B cell (primary cell): ENCODE data around the gene PI4KA. TPM values are rescaled to one million over a fixed set of nuclear protein-coding genes. Genes with fewer than 3 reads are reported as not detected.

ENCODE experiments used
- ATAC-seq: fragments of 200-7000 bp; cut with Tn5 transposase; one replicate; pipeline ENCODE4 v1.10.0; 2021; ENCODE audit warnings: low read depth, mild to moderate bottlenecking, moderate number of reproducible peaks, moderate library complexity
- CTCF ChIA-PET: fragments of 350-600 bp; sonication (Branson Sonifier 250); formaldehyde crosslinking; loops from one replicate; lab custom pipeline; 2021; ENCODE audit warnings: antibody characterized with exemption, inconsistent platforms; lab: Charles Lee
- POLR2A ChIA-PET: fragments of 350-600 bp; sonication (Branson Sonifier 250); formaldehyde crosslinking; loops from one replicate; lab custom pipeline; 2021; ENCODE audit warnings: antibody characterized with exemption; lab: Charles Lee
- DNase-seq: peaks from one replicate; pipeline ENCODE4 v3.0.0; 2013
- H2AFZ ChIP-seq: 2 replicates; pipeline ENCODE4 v1.6.1; 2012; ENCODE audit warnings: mild to moderate bottlenecking, low read depth, low read length; ENCODE audit not compliant: insufficient read depth, poor library complexity, severe bottlenecking
- H3K27ac ChIP-seq, 2 donors: 1 replicate in 1 of 2; 2 replicates in 1 of 2; pipeline ENCODE4 v1.5.1; 2012 to 2013; ENCODE audit warnings: low read length in 2 of 2, mild to moderate bottlenecking in 2 of 2, moderate library complexity in 1 of 2
- H3K27me3 ChIP-seq, 4 experiments: fragments of 200-600 bp in 1 of 4; sonication (generic) in 1 of 4; replicated peaks in 1 of 4; 1 replicate in 2 of 4; 2 replicates in 2 of 4; pipeline versions ENCODE4 v1.6.1 to v1.7.0; 2013 to 2016; ENCODE audit warnings: low read length in 3 of 4, mild to moderate bottlenecking in 2 of 4, mixed read lengths in 1 of 4, moderate library complexity in 1 of 4; ENCODE audit not compliant: insufficient read depth in 4 of 4, control insufficient read depth in 3 of 4; ENCODE audit errors: control extremely low read depth in 1 of 4
- H3K36me3 ChIP-seq, 2 experiments: replicated peaks in 1 of 2; 1 replicate in 1 of 2; 2 replicates in 1 of 2; pipeline versions ENCODE4 v1.6.1 to v1.7.1; 2013; ENCODE audit warnings: low read length in 1 of 2; ENCODE audit not compliant: insufficient read depth in 2 of 2, control insufficient read depth in 1 of 2; ENCODE audit errors: control extremely low read depth in 1 of 2, extremely low read depth in 1 of 2
- H3K4me1 ChIP-seq, 2 donors: fragments of 200-600 bp in 1 of 2; sonication (generic) in 1 of 2; 1 replicate in 1 of 2; 2 replicates in 1 of 2; pipeline versions ENCODE4 v1.5.1 to v1.6.1; 2013 to 2017; ENCODE audit warnings: low read length in 2 of 2; ENCODE audit not compliant: control insufficient read depth in 2 of 2, insufficient read depth in 2 of 2
- H3K4me2 ChIP-seq: replicated peaks from 2 replicates; pipeline ENCODE3; 2012; ENCODE audit warnings: mild to moderate bottlenecking, low read depth, low read length; ENCODE audit not compliant: poor library complexity, severe bottlenecking
- H3K4me3 ChIP-seq, 5 experiments: fragments of 200-600 bp in 1 of 5; sonication (generic) in 1 of 5; 1 replicate in 3 of 5; 2 replicates in 2 of 5; pipeline versions ENCODE4 v1.5.1 to v1.7.0; 2011 to 2016; ENCODE audit warnings: low read length in 4 of 5, mild to moderate bottlenecking in 4 of 5, low read depth in 2 of 5, control low read depth in 1 of 5, moderate library complexity in 1 of 5; ENCODE audit not compliant: insufficient read depth in 1 of 5; ENCODE audit errors: control extremely low read depth in 1 of 5, extremely low read depth in 1 of 5
- H3K79me2 ChIP-seq: fragments of 200-600 bp; sonication (generic); one replicate; pipeline ENCODE4 v1.6.0; 2016; ENCODE audit warnings: low read length; ENCODE audit not compliant: control insufficient read depth, insufficient read depth
- H3K9ac ChIP-seq: fragments of 200-600 bp; sonication (generic); 2 replicates; pipeline ENCODE4 v1.6.1; 2017; ENCODE audit warnings: mild to moderate bottlenecking, low read length, moderate library complexity
- H3K9me3 ChIP-seq, 3 donors: one replicate each; pipeline versions ENCODE4 v1.6.1 to v1.7.1; 2013; ENCODE audit warnings: low read length in 2 of 3; ENCODE audit not compliant: control insufficient read depth in 2 of 3, insufficient read depth in 1 of 3; ENCODE audit errors: control extremely low read depth in 1 of 3
- H4K20me1 ChIP-seq: 2 replicates; pipeline ENCODE4 v1.6.0; 2012; ENCODE audit warnings: mild to moderate bottlenecking, low read length; ENCODE audit not compliant: insufficient read depth, control insufficient read depth, poor library complexity, severe bottlenecking
- H3K27ac Mint-ChIP-seq: one replicate; pipeline ENCODE4 v1.8.0; 2021; ENCODE audit warnings: mixed read lengths
- H3K27me3 Mint-ChIP-seq: one replicate; pipeline ENCODE4 v1.8.0; 2021; ENCODE audit warnings: mixed read lengths
- H3K4me1 Mint-ChIP-seq: one replicate; pipeline ENCODE4 v1.8.0; 2021; ENCODE audit warnings: mixed read lengths
- H3K4me3 Mint-ChIP-seq: one replicate; pipeline ENCODE4 v1.8.0; 2021; ENCODE audit warnings: mixed read lengths
- H3K9me3 Mint-ChIP-seq: one replicate; pipeline ENCODE4 v1.8.0; 2022; ENCODE audit warnings: mixed read lengths; ENCODE audit not compliant: insufficient read depth
- CTCF ChIP-seq: fragments of 200-600 bp; IDR thresholded peaks from one replicate; pipeline ENCODE4 v1.8.0; 2022; ENCODE audit warnings: antibody characterized with exemption, mild to moderate bottlenecking
- EZH2 ChIP-seq: IDR thresholded peaks from 2 replicates; pipeline ENCODE4 v1.6.1; 2012; ENCODE audit warnings: borderline replicate concordance, low read depth, mild to moderate bottlenecking, moderate library complexity, low read length; ENCODE audit not compliant: insufficient read depth, poor library complexity, severe bottlenecking
- WGBS: methylation state at CpG from one replicate; pipeline ENCODE4 v1.1.5; 2013; ENCODE audit warnings: missing lambda C conversion rate; ENCODE audit not compliant: insufficient coverage; 5-methylcytosine and 5-hydroxymethylcytosine counted together
- intact Hi-C: fragments of 100-400 bp; cut with micrococcal nuclease; formaldehyde crosslinking; loops from one replicate; pipeline ENCODE4 v1.10.0; 2022
- polyA plus RNA-seq: library from polyadenylated mRNA; depleted of rRNA; stranded (reverse); fragments of >200 nt; gene quantifications from 2 replicates; pipeline ENCODE4 v1.2.3, GENCODE V29; 2012
- total RNA-seq, 2 donors: library from RNA; stranded (reverse); fragments of 120-200 nt in 1 of 2; gene quantifications; 1 replicate in 1 of 2; 2 replicates in 1 of 2; pipeline versions ENCODE4 v1.2.3 to v1.2.4, GENCODE V29; 2013 to 2022

Gene PI4KA
- total and polyA plus RNA-seq, 2 donors (not counting 1 experiment from before 2014, with no cell fraction given) = 85.9 to 156 TPM

GRCh38 chr22:20804650-20805049 is 54.0 kb downstream of the PI4KA start:
- peaks cover 2 to 75% of the 10 kb centered on the region in 2 experiments for H3K36me3 ChIP-seq

More at GRCh38 chr22:20804650-20805049, 54.0 kb downstream of the PI4KA start:
- ATAC-seq (no peak), DNase-seq (no peak)
- ChIA-PET CTCF (interaction anchor here (1.0 to 1.7 kb wide), 3 partner anchors 21 to 842 kb away, joined by 3 to 4 read pairs (median 3); no protein-coding TSS in a partner anchor), POLR2A (no interaction called here)
- intact Hi-C loops = no loop called here
- Mint-ChIP-seq H3K4me1 (peaks cover 10% of the 10 kb centered on the region), H3K4me3 (no peak overlapping the region), H3K9me3 (no peaks in the 10 kb centered on the region), H3K27me3 (no peaks in the 10 kb centered on the region), H3K27ac (no peak overlapping the region)
- 84% methylated on average over 5 of the region's 6 CpGs for WGBS
- Histone ChIP-seq H3K4me1 (peaks cover 3 to 8% of the 10 kb centered on the region in 2 donors), H3K27ac (no peak overlapping the region), H3K9me3 (no peaks in the 10 kb centered on the region), H3K9ac (no peak overlapping the region), H3K79me2 (no peaks in the 10 kb centered on the region), H3K27me3 (no peaks in the 10 kb centered on the region), H3K4me2 (no peak overlapping the region), H3K4me3 (no peak overlapping the region), H2AFZ (no peak overlapping the region), H4K20me1 (no peaks in the 10 kb centered on the region)
- TF ChIP-seq CTCF (no peak), EZH2 (no peak)
